Endodermal cell (in vitro differentiated cells): Measurements from ENCODE around the gene AGAP2. TPM values are rescaled to one million over a fixed set of nuclear protein-coding genes. Genes with fewer than 3 reads are reported as not detected.

ENCODE experiments used
- DNase-seq: peaks from one replicate; pipeline ENCODE4 v3.0.0-alpha.2; 2017
- H3K27ac ChIP-seq: 2 replicates; pipeline ENCODE4 v1.5.1; 2013; ENCODE audit warnings: mild to moderate bottlenecking, low read depth, low read length, moderate library complexity
- H3K27me3 ChIP-seq: 2 replicates; pipeline ENCODE4 v1.6.1; 2013; ENCODE audit warnings: mild to moderate bottlenecking, low read length, moderate library complexity; ENCODE audit not compliant: insufficient read depth, control insufficient read depth, poor library complexity, severe bottlenecking
- H3K36me3 ChIP-seq: 2 replicates; pipeline ENCODE4 v1.7.0; 2013; ENCODE audit warnings: mild to moderate bottlenecking, low read length, moderate library complexity; ENCODE audit not compliant: control insufficient read depth, insufficient read depth
- H3K4me1 ChIP-seq: one replicate; pipeline ENCODE4 v1.7.0; 2013; ENCODE audit warnings: low read length; ENCODE audit not compliant: control insufficient read depth, insufficient read depth
- H3K4me3 ChIP-seq: 2 replicates; pipeline ENCODE4 v1.5.1; 2013; ENCODE audit warnings: mild to moderate bottlenecking, low read length, moderate library complexity
- H3K9ac ChIP-seq: 2 replicates; pipeline ENCODE4 v1.6.1; 2013; ENCODE audit warnings: mild to moderate bottlenecking, low read length, moderate library complexity; ENCODE audit not compliant: poor library complexity, severe bottlenecking; ENCODE audit errors: extremely low read depth
- H3K9me3 ChIP-seq: 2 replicates; pipeline ENCODE4 v1.6.1; 2013; ENCODE audit warnings: mild to moderate bottlenecking, low read length, moderate library complexity; ENCODE audit not compliant: control insufficient read depth
- H3K27ac Mint-ChIP-seq: 2 replicates; pipeline ENCODE4 v1.8.0; 2020; ENCODE audit warnings: mixed read lengths
- H3K27me3 Mint-ChIP-seq: 2 replicates; pipeline ENCODE4 v1.8.0; 2021; ENCODE audit warnings: mild to moderate bottlenecking, mixed read lengths; ENCODE audit not compliant: insufficient read depth
- H3K36me3 Mint-ChIP-seq: 2 replicates; pipeline ENCODE4 v1.8.0; 2020; ENCODE audit warnings: low read depth, mixed read lengths
- H3K4me1 Mint-ChIP-seq: 2 replicates; pipeline ENCODE4 v1.8.0; 2020; ENCODE audit warnings: mixed read lengths
- H3K4me3 Mint-ChIP-seq: 2 replicates; pipeline ENCODE4 v1.8.0; 2020; ENCODE audit warnings: mild to moderate bottlenecking, moderate library complexity, mixed read lengths
- H3K9me3 Mint-ChIP-seq: 2 replicates; pipeline ENCODE4 v1.8.0; 2020; ENCODE audit warnings: mild to moderate bottlenecking, mixed read lengths
- WGBS, 2 experiments: methylation state at CpG; one replicate each; pipeline versions ENCODE4 v1.1.5 to v1.1.7; 2013; ENCODE audit warnings: missing lambda C conversion rate in 2 of 2, mixed read lengths in 1 of 2; ENCODE audit not compliant: insufficient coverage in 1 of 2, insufficient read length in 1 of 2; 5-methylcytosine and 5-hydroxymethylcytosine counted together
- total RNA-seq, 2 donors: library from RNA; stranded (reverse); fragmentation: NEBNext Ultra II Directional in 1 of 2; extraction: Animal tissue kit (Norgen Biotek cat#: 25700) in 1 of 2; gene quantifications; 2 replicates in 1 of 2; 3 replicates in 1 of 2; pipeline ENCODE4 v1.2.1, GENCODE V29; 2021
- TF ChIP-seq, protein P1 (sequence below): fragments of 200-600 bp; sonication (generic); conservative IDR thresholded peaks from 2 replicates; pipeline ENCODE4 v1.5.0; 2021; ENCODE audit warnings: antibody characterized with exemption, mild to moderate bottlenecking

Gene AGAP2
- total RNA-seq, 2 donors from 2014 or later: 0.44 TPM; not detected in 1

DNA sequence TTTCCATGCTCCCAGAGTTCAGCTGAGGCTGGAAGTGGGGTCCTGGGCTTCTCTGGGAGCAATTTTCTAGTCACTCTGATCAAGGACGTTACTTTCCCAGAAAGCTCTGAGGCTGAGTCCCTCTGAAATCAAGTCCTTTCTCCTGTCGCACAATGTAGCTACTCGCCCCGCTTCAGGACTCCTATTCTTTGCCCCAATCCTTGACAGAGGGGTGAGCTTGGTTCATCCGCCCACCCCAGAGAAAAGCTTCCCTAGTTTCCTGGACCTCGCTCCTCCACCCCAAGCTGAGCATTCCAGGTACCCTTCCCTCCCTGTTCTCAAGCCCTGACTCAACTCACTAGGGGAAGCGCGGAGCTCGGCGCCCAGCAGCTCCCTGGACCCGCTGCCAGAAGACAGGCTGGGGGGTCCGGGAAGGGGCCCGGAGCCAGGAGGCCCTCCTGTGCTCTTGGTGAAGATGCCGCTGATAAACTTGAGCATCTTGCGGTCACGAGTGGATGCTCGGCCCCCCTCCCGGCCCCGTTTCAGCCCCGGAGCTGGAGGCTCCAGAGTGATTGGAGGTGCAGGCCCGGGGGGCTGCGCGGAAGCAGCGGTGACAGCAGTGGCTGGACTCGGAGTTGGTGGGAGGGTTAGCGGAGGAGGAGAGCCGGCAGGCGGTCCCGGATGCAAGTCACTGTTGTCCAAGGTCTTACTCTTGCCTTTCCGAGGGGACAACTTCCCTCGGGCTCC is 1.6 kb downstream of the AGAP2 start:
- H3K36me3 Mint-ChIP-seq: no peaks in the 10 kb centered on the region
- Histone ChIP-seq H3K9ac (no peak overlapping the region), H3K4me3 (peak overlapping the region; percentile 58), H3K27ac (no peak overlapping the region), H3K27me3 (peaks cover 100% of the 10 kb centered on the region), H3K4me1 (no peaks in the 10 kb centered on the region), H3K9me3 (no peaks in the 10 kb centered on the region), H3K36me3 (no peaks in the 10 kb centered on the region)
- H3K4me3 Mint-ChIP-seq: peak overlapping the region; percentile 41
- H3K9me3 Mint-ChIP-seq: no peaks in the 10 kb centered on the region
- WGBS, 2 experiments: 4 to 5% methylated on average over 19 to 31 of the region's 31 CpGs
- H3K27ac Mint-ChIP-seq: no peak overlapping the region
- peaks cover 8% of the 10 kb centered on the region for H3K4me1 Mint-ChIP-seq
- H3K27me3 Mint-ChIP-seq: peaks cover 94% of the 10 kb centered on the region
- DNase-seq: peak; percentile 78
- TF ChIP-seq, protein P1, sequence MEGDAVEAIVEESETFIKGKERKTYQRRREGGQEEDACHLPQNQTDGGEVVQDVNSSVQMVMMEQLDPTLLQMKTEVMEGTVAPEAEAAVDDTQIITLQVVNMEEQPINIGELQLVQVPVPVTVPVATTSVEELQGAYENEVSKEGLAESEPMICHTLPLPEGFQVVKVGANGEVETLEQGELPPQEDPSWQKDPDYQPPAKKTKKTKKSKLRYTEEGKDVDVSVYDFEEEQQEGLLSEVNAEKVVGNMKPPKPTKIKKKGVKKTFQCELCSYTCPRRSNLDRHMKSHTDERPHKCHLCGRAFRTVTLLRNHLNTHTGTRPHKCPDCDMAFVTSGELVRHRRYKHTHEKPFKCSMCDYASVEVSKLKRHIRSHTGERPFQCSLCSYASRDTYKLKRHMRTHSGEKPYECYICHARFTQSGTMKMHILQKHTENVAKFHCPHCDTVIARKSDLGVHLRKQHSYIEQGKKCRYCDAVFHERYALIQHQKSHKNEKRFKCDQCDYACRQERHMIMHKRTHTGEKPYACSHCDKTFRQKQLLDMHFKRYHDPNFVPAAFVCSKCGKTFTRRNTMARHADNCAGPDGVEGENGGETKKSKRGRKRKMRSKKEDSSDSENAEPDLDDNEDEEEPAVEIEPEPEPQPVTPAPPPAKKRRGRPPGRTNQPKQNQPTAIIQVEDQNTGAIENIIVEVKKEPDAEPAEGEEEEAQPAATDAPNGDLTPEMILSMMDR: no peak

DNA sequence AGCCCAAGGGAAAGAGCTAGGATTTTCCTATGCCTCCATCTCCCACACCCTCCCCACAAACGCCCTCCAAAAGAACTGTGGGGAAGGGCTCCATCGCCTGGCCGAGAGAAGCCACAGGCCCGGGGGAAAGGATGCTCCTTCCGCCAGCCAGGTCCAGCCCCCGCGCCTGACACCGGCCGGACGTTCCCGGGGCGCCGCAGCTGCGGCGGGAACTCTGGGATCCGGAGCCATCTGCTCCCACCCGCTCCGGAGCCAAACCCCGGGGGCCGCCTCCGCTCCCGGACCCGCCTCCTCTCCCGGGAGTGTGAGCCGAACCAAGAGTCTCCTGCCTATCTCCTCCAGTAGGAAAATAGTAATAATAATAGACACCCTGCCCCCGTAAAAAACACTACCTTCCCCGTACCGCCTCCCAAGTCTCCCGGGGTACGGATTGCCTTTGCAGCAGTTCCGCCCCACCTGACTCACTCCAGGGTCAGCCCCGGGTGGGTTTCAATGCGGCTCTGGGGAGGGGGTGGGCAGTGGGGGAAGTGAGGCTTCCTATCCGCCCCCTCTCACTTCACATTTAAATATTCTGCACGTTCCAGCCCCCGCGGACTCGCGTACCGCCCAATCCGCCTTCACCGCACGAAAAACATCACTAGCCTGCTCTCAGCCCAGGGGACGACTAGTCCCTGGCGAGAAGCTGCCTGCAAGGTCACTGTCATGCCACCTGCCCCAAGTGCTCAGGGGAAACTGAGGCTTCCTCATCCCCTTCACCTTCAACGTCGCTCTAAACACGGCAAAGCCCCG is 2.4 kb downstream of the AGAP2 start:
- Histone ChIP-seq H3K27ac (no peak overlapping the region), H3K36me3 (no peaks in the 10 kb centered on the region), H3K9ac (no peak overlapping the region), H3K9me3 (no peaks in the 10 kb centered on the region), H3K4me1 (no peaks in the 10 kb centered on the region), H3K27me3 (peaks cover 100% of the 10 kb centered on the region), H3K4me3 (peak overlapping the region; percentile 58)
- no peaks in the 10 kb centered on the region for H3K9me3 Mint-ChIP-seq
- TF ChIP-seq, protein P1: peak; percentile 67
- peaks cover 8% of the 10 kb centered on the region for H3K4me1 Mint-ChIP-seq
- 0 to 1% methylated on average over 5 to 46 of the region's 49 CpGs for WGBS, 2 experiments
- H3K27me3 Mint-ChIP-seq: peaks cover 94% of the 10 kb centered on the region
- no peaks in the 10 kb centered on the region for H3K36me3 Mint-ChIP-seq
- DNase-seq: peak; percentile 92
- H3K27ac Mint-ChIP-seq: no peak overlapping the region
- H3K4me3 Mint-ChIP-seq: peak overlapping the region; percentile 41

DNA sequence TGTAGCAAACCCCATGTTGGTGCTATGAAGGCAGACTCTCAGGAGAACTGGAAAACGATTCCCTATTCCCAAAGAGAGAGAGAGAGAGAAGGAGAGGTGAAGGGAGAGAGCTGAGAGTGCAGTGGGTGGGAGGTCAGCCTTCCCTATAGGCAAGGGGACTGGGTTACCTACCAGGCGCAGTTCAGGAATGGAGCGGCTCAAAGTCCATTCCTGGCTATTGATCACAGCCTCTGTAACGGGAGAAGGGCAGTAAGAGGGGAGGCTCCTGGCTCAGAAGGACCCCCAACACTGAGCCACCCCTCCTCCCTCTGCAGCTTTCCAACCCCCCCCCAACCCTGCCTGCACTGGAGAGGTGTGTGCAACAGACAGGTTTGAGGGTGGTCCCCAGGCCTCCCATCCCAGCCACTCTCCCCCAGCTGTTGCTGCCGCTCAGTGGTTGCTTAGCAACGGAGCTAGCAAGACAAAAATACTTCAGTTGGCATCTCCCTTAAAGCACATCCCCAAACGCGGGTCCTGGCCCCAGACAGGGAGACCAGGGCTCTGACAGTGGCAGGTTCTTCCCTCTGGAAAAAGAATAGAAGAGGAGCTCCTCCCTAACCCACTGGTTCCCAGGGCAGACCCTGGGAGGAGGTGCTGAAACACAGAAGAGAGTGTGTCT is 3.2 kb downstream of the AGAP2 start:
- Mint-ChIP-seq H3K4me1 (peaks cover 8% of the 10 kb centered on the region), H3K36me3 (no peaks in the 10 kb centered on the region), H3K9me3 (no peaks in the 10 kb centered on the region), H3K27ac (no peak overlapping the region), H3K4me3 (no peak overlapping the region), H3K27me3 (peaks cover 94% of the 10 kb centered on the region)
- TF ChIP-seq, protein P1: no peak
- peaks cover 100% of the 10 kb centered on the region for H3K27me3 ChIP-seq
- no peak overlapping the region for H3K27ac ChIP-seq
- no peaks in the 10 kb centered on the region for H3K9me3 ChIP-seq
- H3K36me3 ChIP-seq: no peaks in the 10 kb centered on the region
- no peak overlapping the region for H3K9ac ChIP-seq
- H3K4me1 ChIP-seq: no peaks in the 10 kb centered on the region
- DNase-seq: no peak
- 0 to 21% methylated on average over 2 to 8 of the region's 8 CpGs for WGBS, 2 experiments
- no peak overlapping the region for H3K4me3 ChIP-seq
